ENCODE measurements around the gene ISCA2. TPM values are rescaled to one million over a fixed set of nuclear protein-coding genes. Genes with fewer than 3 reads are reported as not detected.

The ISCA2 gene
- total RNA-seq, 1 experiment from 2014 or later: 37.5 TPM

DNA sequence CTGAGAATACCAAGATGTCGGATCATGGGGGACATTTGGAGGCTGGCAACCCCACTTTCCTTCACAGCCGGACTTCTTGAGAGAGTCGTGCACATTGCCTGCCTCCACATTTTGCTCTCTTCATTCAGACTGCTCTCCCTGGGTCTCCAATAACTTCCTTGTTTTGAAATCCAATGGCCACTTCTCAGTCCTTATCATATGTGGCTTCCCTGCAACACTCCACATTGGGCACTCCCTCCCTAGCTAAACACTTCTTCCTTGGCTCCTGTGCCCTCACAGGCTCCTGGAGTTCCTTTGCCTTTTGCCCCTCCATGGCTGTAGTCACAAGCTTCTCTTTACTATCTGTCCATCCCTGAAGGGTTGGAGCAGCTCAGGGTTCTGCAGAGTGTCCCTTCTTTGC lies 30.6 kb upstream of the ISCA2 start:
- Histone ChIP-seq H4K91ac (ENCODE audit: insufficient read length, low read depth, low read length) (no peak overlapping the region), H3K4me2 (ENCODE audit: insufficient read depth, insufficient read length, low read length) (no peak overlapping the region), H4K8ac (replicated peaks; ENCODE audit: insufficient read length, low read depth, low read length) (no peak overlapping the region), H3K9me3 (ENCODE audit: control insufficient read depth, low read depth, low read length) (no peaks in the 10 kb centered on the region), H3K27me3 (ENCODE audit: insufficient read depth, low read length) (no peaks in the 10 kb centered on the region), H4K5ac (ENCODE audit: insufficient read length, low read depth, low read length) (no peak overlapping the region), H2BK15ac (ENCODE audit: low read depth, low read length) (no peak overlapping the region), H3K18ac (ENCODE audit: insufficient read length, low read depth, low read length) (no peak overlapping the region), H3K27ac (ENCODE audit: insufficient read length, low read depth, low read length) (no peak overlapping the region), H3K23me2 (ENCODE audit: insufficient read length, low read depth, low read length, poor library complexity, severe bottlenecking) (no peaks in the 10 kb centered on the region), H2BK12ac (ENCODE audit: insufficient read length, low read depth, low read length) (no peak overlapping the region), H3K79me2 (ENCODE audit: insufficient read depth, low read length) (no peaks in the 10 kb centered on the region), H2BK120ac (ENCODE audit: low read depth, low read length, poor library complexity, severe bottlenecking) (no peak overlapping the region), H3K79me1 (ENCODE audit: insufficient read depth, low read depth, low read length, poor library complexity, severe bottlenecking) (no peaks in the 10 kb centered on the region), H3K4me1 (ENCODE audit: insufficient read depth, low read length) (no peaks in the 10 kb centered on the region), H4K20me1 (ENCODE audit: control insufficient read depth, insufficient read depth, insufficient read length) (no peaks in the 10 kb centered on the region), H3K9ac (ENCODE audit: extremely low read depth, insufficient read length, low read length) (no peak overlapping the region), H3K56ac (ENCODE audit: insufficient read length, low read depth, low read length) (no peak overlapping the region), H3K4ac (ENCODE audit: low read depth, low read length) (no peak overlapping the region), H2BK20ac (ENCODE audit: low read depth, low read length, poor library complexity, severe bottlenecking) (no peak overlapping the region), H2AK5ac (ENCODE audit: insufficient read length, low read length) (no peak overlapping the region), H3T11ph (ENCODE audit: low read length) (no peak overlapping the region), H2BK5ac (ENCODE audit: insufficient read length, low read length) (no peak overlapping the region), H3K23ac (ENCODE audit: insufficient read length, low read depth, low read length) (no peak overlapping the region), H3K14ac (ENCODE audit: insufficient read depth, low read length) (no peak overlapping the region), H2AFZ (ENCODE audit: low read length) (no peak overlapping the region)
- DNase-seq: no peak
- Mint-ChIP-seq H3K9me3 (no peaks in the 10 kb centered on the region), H3K4me3 (no peak overlapping the region), H3K4me1 (peaks cover 4 to 16% of the 10 kb centered on the region in 2 experiments), H3K36me3 (ENCODE audit: insufficient read depth in 1 of 3, low read depth in 3 of 3) (no peaks in the 10 kb centered on the region), H3K27me3 (ENCODE audit: low read depth) (peaks cover 1% of the 10 kb centered on the region; the same call in 1 of the 2 replicates), H3K27ac (no peak overlapping the region)
- WGBS (ENCODE audit: extremely low coverage, insufficient read length, low lambda C conversion rate): no CpG with 5 or more reads among the region's 3 CpGs
- no peak for TF ChIP-seq CTCF (conservative IDR thresholded peaks at IDR 0.05)
